GM12872 (cell line): ENCODE measurements around the gene PCOLCE2.

Experiments
- CTCF ChIP-seq: IDR thresholded peaks from 3 replicates; pipeline ENCODE4 v1.5.1; 2011; ENCODE audit warnings: low read depth, mild to moderate bottlenecking, low read length, moderate library complexity; ENCODE audit not compliant: insufficient read depth

PCOLCE2 gene

DNA sequence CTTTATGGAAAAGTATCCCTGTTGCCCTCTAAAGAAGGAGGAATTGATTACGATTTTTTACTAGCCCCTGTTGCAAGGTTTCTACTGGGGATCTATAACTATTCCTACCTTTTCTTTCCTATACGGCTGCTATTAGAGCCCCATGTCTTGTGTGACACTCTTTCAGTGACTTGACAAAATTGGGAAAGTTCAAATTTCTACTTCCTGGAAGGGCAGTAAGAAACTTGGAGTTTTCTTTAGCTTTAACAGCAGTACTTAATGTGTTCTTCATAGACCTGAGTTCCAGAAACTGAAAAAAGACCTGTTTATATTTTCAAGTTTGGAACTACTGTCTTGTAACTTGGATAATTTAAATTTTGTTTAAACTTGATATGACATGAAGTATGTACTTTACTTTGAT is 110.3 kb downstream of the PCOLCE2 start:
- TF ChIP-seq CTCF = no peak

GRCh38 chr3:142777927-142778326 is 111.0 kb downstream of the PCOLCE2 start:
- no peak for TF ChIP-seq CTCF

DNA sequence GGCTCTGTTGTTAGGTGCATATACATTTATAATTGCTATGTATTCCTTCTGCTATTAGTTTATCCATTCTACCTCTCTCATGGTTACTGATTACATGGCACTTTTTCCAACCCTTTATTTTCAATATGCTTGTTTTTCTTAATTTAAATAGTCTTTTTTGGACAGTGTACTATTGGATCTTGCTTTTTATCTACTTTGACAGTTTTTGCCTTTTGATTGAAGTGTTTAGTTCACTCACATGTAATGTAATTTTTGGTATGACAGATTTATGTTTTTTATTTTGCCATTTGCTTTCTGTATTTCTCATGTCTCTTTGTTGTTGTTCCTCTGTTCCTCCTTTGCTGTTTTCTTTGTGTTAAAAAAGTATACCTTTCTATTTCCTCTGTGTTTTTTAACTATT is 120.5 kb downstream of the PCOLCE2 start:
- no peak for TF ChIP-seq CTCF
